Astrocyte (in vitro differentiated cells and primary cell): ENCODE measurements around the gene MPND.

Source experiments
- CTCF ChIP-seq: IDR thresholded peaks from 2 replicates; pipeline ENCODE4 v1.5.1; 2011; ENCODE audit warnings: low read depth, mild to moderate bottlenecking, inconsistent platforms, low read length, moderate library complexity; ENCODE audit not compliant: insufficient read depth
- EZH2 ChIP-seq: IDR thresholded peaks from 2 replicates; pipeline ENCODE4 v1.6.1; 2012; ENCODE audit warnings: mild to moderate bottlenecking, low read length, inconsistent platforms; ENCODE audit not compliant: insufficient read depth

DNA sequence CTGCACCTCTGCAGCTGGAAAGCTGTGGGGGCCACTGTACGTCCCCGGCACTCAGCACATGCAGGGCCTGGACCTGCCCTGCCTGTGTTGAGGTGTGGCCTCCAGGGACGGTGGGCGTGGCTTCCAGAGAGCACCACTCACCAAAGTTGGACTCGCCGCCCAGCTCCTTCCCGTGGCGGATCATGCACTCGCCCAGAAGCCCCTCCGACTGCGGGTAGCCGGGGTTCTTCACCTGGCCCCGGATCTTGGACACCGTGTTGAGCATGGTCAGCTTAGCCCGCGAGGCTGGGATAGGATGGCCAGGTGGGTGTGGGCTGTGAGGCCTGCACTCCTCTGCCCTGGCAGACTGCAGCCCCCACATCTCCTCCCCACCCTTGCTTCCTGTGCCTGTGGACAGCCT lies 22.0 kb downstream of the MPND start:
- TF ChIP-seq CTCF, result no peak
- no peak for TF ChIP-seq EZH2
